Measurements from ENCODE around the gene CAND1.

Gene CAND1

DNA sequence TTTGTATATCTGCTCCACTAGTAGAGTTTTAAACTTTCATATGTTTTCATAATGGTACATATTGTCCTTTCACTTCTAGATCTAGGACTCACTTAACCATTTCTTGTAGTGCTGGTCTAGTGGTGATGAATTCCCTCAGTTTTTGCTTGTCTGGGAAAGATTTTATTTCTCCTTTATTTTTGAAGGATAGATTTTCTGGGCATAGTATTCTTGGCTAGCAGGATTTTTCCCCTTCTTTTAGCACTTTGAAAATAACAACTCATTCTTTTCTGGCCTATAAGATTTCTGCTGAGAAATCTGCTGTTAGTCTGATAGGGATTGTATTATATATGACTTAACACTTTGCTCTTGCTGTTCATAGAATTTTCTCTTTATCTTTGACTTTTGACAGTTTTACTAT lies 69.3 kb downstream of the CAND1 start:
- TF ChIP-seq, protein P1, sequence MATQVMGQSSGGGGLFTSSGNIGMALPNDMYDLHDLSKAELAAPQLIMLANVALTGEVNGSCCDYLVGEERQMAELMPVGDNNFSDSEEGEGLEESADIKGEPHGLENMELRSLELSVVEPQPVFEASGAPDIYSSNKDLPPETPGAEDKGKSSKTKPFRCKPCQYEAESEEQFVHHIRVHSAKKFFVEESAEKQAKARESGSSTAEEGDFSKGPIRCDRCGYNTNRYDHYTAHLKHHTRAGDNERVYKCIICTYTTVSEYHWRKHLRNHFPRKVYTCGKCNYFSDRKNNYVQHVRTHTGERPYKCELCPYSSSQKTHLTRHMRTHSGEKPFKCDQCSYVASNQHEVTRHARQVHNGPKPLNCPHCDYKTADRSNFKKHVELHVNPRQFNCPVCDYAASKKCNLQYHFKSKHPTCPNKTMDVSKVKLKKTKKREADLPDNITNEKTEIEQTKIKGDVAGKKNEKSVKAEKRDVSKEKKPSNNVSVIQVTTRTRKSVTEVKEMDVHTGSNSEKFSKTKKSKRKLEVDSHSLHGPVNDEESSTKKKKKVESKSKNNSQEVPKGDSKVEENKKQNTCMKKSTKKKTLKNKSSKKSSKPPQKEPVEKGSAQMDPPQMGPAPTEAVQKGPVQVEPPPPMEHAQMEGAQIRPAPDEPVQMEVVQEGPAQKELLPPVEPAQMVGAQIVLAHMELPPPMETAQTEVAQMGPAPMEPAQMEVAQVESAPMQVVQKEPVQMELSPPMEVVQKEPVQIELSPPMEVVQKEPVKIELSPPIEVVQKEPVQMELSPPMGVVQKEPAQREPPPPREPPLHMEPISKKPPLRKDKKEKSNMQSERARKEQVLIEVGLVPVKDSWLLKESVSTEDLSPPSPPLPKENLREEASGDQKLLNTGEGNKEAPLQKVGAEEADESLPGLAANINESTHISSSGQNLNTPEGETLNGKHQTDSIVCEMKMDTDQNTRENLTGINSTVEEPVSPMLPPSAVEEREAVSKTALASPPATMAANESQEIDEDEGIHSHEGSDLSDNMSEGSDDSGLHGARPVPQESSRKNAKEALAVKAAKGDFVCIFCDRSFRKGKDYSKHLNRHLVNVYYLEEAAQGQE (IDR thresholded peaks at IDR 0.05; ENCODE audit: insufficient read depth in 1 of 2, low read depth in 2 of 2, low read length in 2 of 2), result no peak
- TF ChIP-seq SIN3A (IDR thresholded peaks at IDR 0.05; ENCODE audit: borderline replicate concordance, insufficient read depth, low read length) (no peak), POLR2AphosphoS5 (IDR thresholded peaks at IDR 0.05; ENCODE audit: low read depth, low read length) (no peak), FOXP2 (optimal IDR thresholded peaks at IDR 0.05; ENCODE audit: borderline replicate concordance, extremely low read depth, extremely low read length, insufficient read depth) (no peak), TAF1 (IDR thresholded peaks at IDR 0.05; ENCODE audit: borderline replicate concordance, insufficient read depth, low read length) (no peak)

DNA sequence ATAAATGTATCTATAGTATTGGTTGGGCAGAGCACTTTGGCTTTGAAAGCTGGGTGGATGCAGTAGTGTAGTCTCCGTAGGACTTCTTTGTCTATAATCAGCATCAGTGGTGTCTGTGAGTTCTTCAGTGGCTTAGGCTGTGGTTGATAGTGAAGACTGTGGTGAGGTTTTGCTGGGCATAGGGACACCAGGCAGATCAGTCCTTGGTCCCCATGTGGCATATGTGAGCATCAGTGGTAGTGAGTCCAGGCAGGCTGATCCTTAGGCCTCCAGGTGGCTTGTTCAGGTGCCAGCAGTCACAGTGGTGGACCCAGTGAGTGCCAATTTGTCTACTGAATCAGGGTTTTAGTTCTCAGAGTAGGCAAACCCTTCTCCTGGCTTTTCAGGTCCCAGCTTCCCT lies 70.4 kb downstream of the CAND1 start:
- no peak for TF ChIP-seq FOXP2 (optimal IDR thresholded peaks at IDR 0.05; ENCODE audit: borderline replicate concordance, extremely low read depth, extremely low read length, insufficient read depth)
- TF ChIP-seq SIN3A (IDR thresholded peaks at IDR 0.05; ENCODE audit: borderline replicate concordance, insufficient read depth, low read length), result no peak
- no peak for TF ChIP-seq TAF1 (IDR thresholded peaks at IDR 0.05; ENCODE audit: borderline replicate concordance, insufficient read depth, low read length)
- TF ChIP-seq POLR2AphosphoS5 (IDR thresholded peaks at IDR 0.05; ENCODE audit: low read depth, low read length), result no peak
- TF ChIP-seq, protein P1 (IDR thresholded peaks at IDR 0.05; ENCODE audit: insufficient read depth in 1 of 2, low read depth in 2 of 2, low read length in 2 of 2), result no peak

DNA sequence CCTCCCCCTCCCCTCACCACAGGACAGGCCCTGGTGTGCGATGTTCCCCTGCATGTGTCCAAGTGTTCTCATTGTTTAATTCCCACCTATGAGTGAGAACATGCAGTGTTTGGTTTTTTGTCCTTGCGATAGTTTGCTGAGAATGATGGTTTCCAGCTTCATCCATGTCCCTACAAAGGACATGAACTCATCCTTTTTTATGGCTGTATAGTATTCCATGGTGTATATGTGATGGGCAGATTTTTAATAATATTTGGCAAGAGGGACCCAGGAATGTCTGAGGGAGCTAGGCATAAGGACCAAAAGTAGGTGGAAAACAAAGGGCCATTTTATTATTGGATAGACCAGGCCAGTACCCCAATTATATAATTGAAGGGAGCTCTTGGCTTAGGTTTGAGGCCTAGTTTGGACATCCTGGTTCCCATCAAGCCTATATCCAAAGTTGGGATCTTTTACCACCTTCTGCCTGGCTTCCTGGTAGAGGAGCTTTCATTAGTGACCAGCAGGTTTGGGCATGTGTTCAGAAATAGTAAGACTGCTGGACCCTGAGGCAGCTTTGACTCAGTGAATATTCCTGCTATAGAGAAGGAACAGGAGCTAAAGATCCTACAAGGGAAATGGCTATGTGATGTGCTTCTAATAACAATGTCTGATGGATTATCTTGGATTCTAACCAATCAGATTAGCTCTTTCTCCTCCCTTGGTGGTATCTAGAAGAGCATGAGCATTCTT lies 76.0 kb downstream of the CAND1 start:
- TF ChIP-seq, protein P1 (IDR thresholded peaks at IDR 0.05; ENCODE audit: insufficient read depth in 1 of 2, low read depth in 2 of 2, low read length in 2 of 2), result no peak
- TF ChIP-seq TAF1 (IDR thresholded peaks at IDR 0.05; ENCODE audit: borderline replicate concordance, insufficient read depth, low read length), result no peak
- no peak for TF ChIP-seq SIN3A (IDR thresholded peaks at IDR 0.05; ENCODE audit: borderline replicate concordance, insufficient read depth, low read length)
- TF ChIP-seq POLR2AphosphoS5 (IDR thresholded peaks at IDR 0.05; ENCODE audit: low read depth, low read length), result no peak
- no peak for TF ChIP-seq FOXP2 (optimal IDR thresholded peaks at IDR 0.05; ENCODE audit: borderline replicate concordance, extremely low read depth, extremely low read length, insufficient read depth)

DNA sequence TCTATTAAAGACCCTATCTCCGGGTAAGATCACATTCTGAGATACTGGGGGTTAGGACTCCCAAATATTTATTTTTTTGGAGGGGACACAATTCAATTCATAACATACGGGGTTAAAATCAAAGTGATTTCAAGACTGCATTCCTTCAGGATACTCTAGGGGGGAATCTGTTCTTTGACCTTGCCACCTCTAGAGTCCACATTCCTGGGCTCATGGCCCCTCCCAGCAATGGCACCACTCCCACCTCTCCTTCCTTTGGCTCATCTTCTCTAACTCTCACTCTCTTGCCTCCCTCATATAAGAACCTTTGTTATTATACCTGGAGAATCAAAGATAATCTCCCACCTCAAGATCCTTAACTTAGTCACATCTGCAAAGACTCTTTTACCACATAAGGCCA lies 79.5 kb downstream of the CAND1 start:
- TF ChIP-seq SIN3A (IDR thresholded peaks at IDR 0.05; ENCODE audit: borderline replicate concordance, insufficient read depth, low read length) (no peak), TAF1 (IDR thresholded peaks at IDR 0.05; ENCODE audit: borderline replicate concordance, insufficient read depth, low read length) (no peak), POLR2AphosphoS5 (IDR thresholded peaks at IDR 0.05; ENCODE audit: low read depth, low read length) (no peak), FOXP2 (optimal IDR thresholded peaks at IDR 0.05; ENCODE audit: borderline replicate concordance, extremely low read depth, extremely low read length, insufficient read depth) (no peak)
- TF ChIP-seq, protein P1 (IDR thresholded peaks at IDR 0.05; ENCODE audit: insufficient read depth in 1 of 2, low read depth in 2 of 2, low read length in 2 of 2), result no peak

All from PFSK-1 (cell line).